SH-SY5Y (cell line): ENCODE data around the gene MDGA2.

Experiments
- GATA2 ChIP-seq: IDR thresholded peaks from 2 replicates; pipeline ENCODE4 v1.6.1; 2011; ENCODE audit warnings: mild to moderate bottlenecking, low read depth, low read length
- GATA3 ChIP-seq: IDR thresholded peaks from 2 replicates; pipeline ENCODE4 v1.6.1; 2011; ENCODE audit warnings: low read depth, mild to moderate bottlenecking, low read length, moderate library complexity

DNA sequence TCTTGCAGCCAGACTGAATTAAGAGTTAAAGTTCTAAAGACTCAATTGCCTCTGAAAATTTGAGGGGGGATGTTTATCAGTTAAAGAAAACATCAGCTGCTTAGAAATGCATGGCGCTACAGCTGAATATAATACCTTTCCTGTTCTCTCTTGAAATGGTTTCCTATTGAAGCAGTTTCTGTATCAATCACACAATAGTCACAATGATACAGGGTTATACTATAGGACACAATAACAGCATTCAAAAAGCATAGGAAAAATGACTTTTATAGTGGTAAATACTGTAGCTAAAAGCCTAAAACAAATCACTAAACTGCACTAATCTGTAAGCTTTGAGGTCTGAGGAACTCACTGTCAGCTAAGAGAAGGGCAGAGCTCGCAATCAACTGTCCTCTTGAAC lies 15.2 kb downstream of the MDGA2 start:
- TF ChIP-seq GATA2 (no peak), GATA3 (no peak)
